K562 (cell line): ENCODE results near the gene SLC25A18. TPM values are rescaled to one million over a fixed set of nuclear protein-coding genes. Genes with fewer than 3 reads are reported as not detected.
A peak's percentile ranks its signal among the peaks of the same experiment; 100 is the strongest.

Experiments used
- EHMT2 ChIP-seq: fragments of 450-650 bp; IDR thresholded peaks from 2 replicates; pipeline ENCODE4 v1.6.1; 2018; ENCODE audit warnings: antibody characterized with exemption
- FIP1L1 ChIP-seq: fragments of 200-400 bp; formaldehyde crosslinking; IDR thresholded peaks from 2 replicates; pipeline ENCODE4 v1.6.1; 2018; ENCODE audit warnings: mild to moderate bottlenecking, low read depth, low read length; ENCODE audit not compliant: poor library complexity, severe bottlenecking
- HDAC6 ChIP-seq: IDR thresholded peaks from 2 replicates; pipeline ENCODE4 v1.6.1; 2012; ENCODE audit warnings: low read depth, mild to moderate bottlenecking, control low read depth, inconsistent platforms, low read length, moderate library complexity
- ILK ChIP-seq: fragments of 450-650 bp; IDR thresholded peaks from 2 replicates; pipeline ENCODE4 v1.6.1; 2016; ENCODE audit warnings: missing genetic modification characterization, low read depth, mild to moderate bottlenecking, missing compliant biosample characterization, moderate library complexity, borderline replicate concordance
- MED1 ChIP-seq: sonication (generic); formaldehyde crosslinking; IDR thresholded peaks from 2 replicates; pipeline ENCODE4 v1.8.1; 2023; ENCODE audit warnings: missing genetic modification reagents, borderline replicate concordance
- NCOA6 ChIP-seq: fragments of 450-650 bp; IDR thresholded peaks from 2 replicates; pipeline ENCODE4 v1.6.1; 2017; ENCODE audit warnings: mild to moderate bottlenecking
- NFE2L1 ChIP-seq: fragments of 450-650 bp; IDR thresholded peaks from 2 replicates; pipeline ENCODE4 v1.6.1; 2016; ENCODE audit warnings: missing genetic modification characterization, low read depth, mild to moderate bottlenecking, missing compliant biosample characterization, moderate library complexity, borderline replicate concordance
- NFXL1 ChIP-seq: fragments of 450-650 bp; formaldehyde crosslinking; IDR thresholded peaks from 2 replicates; pipeline ENCODE4 v1.4.0; 2021; ENCODE audit warnings: mild to moderate bottlenecking
- NUFIP1 ChIP-seq: fragments of 450-650 bp; IDR thresholded peaks from 2 replicates; pipeline ENCODE4 v1.6.1; 2018; ENCODE audit not compliant: partially characterized antibody
- RBM25 ChIP-seq: fragments of 200-400 bp; formaldehyde crosslinking; IDR thresholded peaks from 2 replicates; pipeline ENCODE4 v1.6.1; 2018; ENCODE audit warnings: low read length, low read depth, moderate library complexity; ENCODE audit not compliant: severe bottlenecking
- SAFB ChIP-seq: fragments of 200-400 bp; formaldehyde crosslinking; IDR thresholded peaks from 2 replicates; pipeline ENCODE4 v1.6.1; 2017; ENCODE audit warnings: low read depth, low read length, borderline replicate concordance
- SRSF1 ChIP-seq: fragments of 200-400 bp; formaldehyde crosslinking; IDR thresholded peaks from 2 replicates; pipeline ENCODE4 v1.6.1; 2017; ENCODE audit warnings: mild to moderate bottlenecking, low read depth, low read length, moderate library complexity
- TCF7 ChIP-seq: sonication (generic); IDR thresholded peaks from 2 replicates; pipeline ENCODE4 v1.6.1; 2016; ENCODE audit warnings: antibody characterized with exemption, borderline replicate concordance
- TCF7L2 ChIP-seq: fragments of 150-350 bp; IDR thresholded peaks from 2 replicates; pipeline ENCODE4 v1.6.1; 2016; ENCODE audit warnings: low read depth, mild to moderate bottlenecking, low read length, moderate library complexity
- TEAD4 ChIP-seq, 2 experiments: sonication (generic) in 1 of 2; formaldehyde crosslinking in 1 of 2; IDR thresholded peaks; 2 replicates each; pipeline versions ENCODE4 v1.6.1 to v1.8.0; 2012 to 2022; ENCODE audit warnings: borderline replicate concordance in 1 of 2, inconsistent platforms in 1 of 2, low read length in 1 of 2, mild to moderate bottlenecking in 1 of 2, missing genetic modification reagents in 1 of 2
- XRCC3 ChIP-seq: fragments of 450-650 bp; IDR thresholded peaks from 2 replicates; pipeline ENCODE4 v1.6.1; 2017; ENCODE audit warnings: mild to moderate bottlenecking, moderate library complexity
- ZFPM2 ChIP-seq: fragments of 250-450 bp; sonication (Bioruptor Pico); IDR thresholded peaks from 2 replicates; pipeline ENCODE4 v1.5.1; 2022; ENCODE audit warnings: mild to moderate bottlenecking
- ZNF140 ChIP-seq: fragments of 250-450 bp; sonication (Bioruptor Pico); IDR thresholded peaks from 2 replicates; pipeline ENCODE4 v1.8.0; 2021; ENCODE audit warnings: moderate library complexity, mild to moderate bottlenecking, inconsistent platforms
- ZNF146 ChIP-seq: IDR thresholded peaks from one replicate; pipeline ENCODE4 v1.6.1; 2018; ENCODE audit warnings: missing compliant biosample characterization; ENCODE audit not compliant: unreplicated experiment
- ZNF766 ChIP-seq: fragments of 200-800 bp; sonication (Bioruptor generic); conservative IDR thresholded peaks from 2 replicates; pipeline ENCODE4 v1.6.1; 2016; ENCODE audit warnings: missing genetic modification characterization, missing compliant biosample characterization
- polyA plus RNA-seq, 8 experiments: library from polyadenylated mRNA; depleted of rRNA in 4 of 8; stranded (reverse) in 5 of 8; unstranded in 3 of 8; fragments of >200 nt; fragmentation: Nextera tagmentation in 2 of 8; fragmentation: Illumina TruSeq in 1 of 8; extraction: Ambion mirVana in 2 of 8; extraction: Trizol in 1 of 8; gene quantifications; 2 replicates each; pipeline versions ENCODE4 v1.2.1 to v1.2.3, GENCODE V29; 2011 to 2014; ENCODE audit warnings: inconsistent platforms in 1 of 8, missing spikeins in 1 of 8
- total RNA-seq, 7 experiments: library from RNA; depleted of rRNA in 6 of 7; stranded (reverse); fragments of >200 nt in 6 of 7; fragmentation: Illumina TruSeq in 2 of 7; extraction: Trizol in 2 of 7; gene quantifications; 2 replicates each; pipeline versions ENCODE4 v1.2.1 to v1.2.3, GENCODE V29; 2011 to 2021; ENCODE audit warnings: low replicate concordance in 1 of 7
- TF ChIP-seq, protein P1 (sequence below): fragments of 450-650 bp; IDR thresholded peaks from 2 replicates; pipeline ENCODE4 v1.6.1; 2016
- TF ChIP-seq, protein P2 (sequence below): fragments of 250-450 bp; sonication (Bioruptor Pico); IDR thresholded peaks from 2 replicates; pipeline ENCODE4 v1.8.0; 2022; ENCODE audit warnings: moderate library complexity, mild to moderate bottlenecking, inconsistent platforms
- TF ChIP-seq, protein P3 (sequence below): fragments of 250-450 bp; sonication (Bioruptor Pico); IDR thresholded peaks from 2 replicates; pipeline ENCODE4 v1.8.0; 2021; ENCODE audit warnings: borderline replicate concordance, mild to moderate bottlenecking, moderate library complexity; ENCODE audit not compliant: poor library complexity, severe bottlenecking
- TF ChIP-seq, protein P4 (sequence below): fragments of 450-650 bp; formaldehyde crosslinking; IDR thresholded peaks from 2 replicates; pipeline ENCODE4 v1.4.0; 2020; ENCODE audit warnings: mild to moderate bottlenecking

Gene SLC25A18
- total and polyA plus RNA-seq, 9 of the 15 experiments (the other 6 are each of a cell fraction or from before 2014, with no cell fraction given) = 0.04 TPM; not detected in 8

DNA sequence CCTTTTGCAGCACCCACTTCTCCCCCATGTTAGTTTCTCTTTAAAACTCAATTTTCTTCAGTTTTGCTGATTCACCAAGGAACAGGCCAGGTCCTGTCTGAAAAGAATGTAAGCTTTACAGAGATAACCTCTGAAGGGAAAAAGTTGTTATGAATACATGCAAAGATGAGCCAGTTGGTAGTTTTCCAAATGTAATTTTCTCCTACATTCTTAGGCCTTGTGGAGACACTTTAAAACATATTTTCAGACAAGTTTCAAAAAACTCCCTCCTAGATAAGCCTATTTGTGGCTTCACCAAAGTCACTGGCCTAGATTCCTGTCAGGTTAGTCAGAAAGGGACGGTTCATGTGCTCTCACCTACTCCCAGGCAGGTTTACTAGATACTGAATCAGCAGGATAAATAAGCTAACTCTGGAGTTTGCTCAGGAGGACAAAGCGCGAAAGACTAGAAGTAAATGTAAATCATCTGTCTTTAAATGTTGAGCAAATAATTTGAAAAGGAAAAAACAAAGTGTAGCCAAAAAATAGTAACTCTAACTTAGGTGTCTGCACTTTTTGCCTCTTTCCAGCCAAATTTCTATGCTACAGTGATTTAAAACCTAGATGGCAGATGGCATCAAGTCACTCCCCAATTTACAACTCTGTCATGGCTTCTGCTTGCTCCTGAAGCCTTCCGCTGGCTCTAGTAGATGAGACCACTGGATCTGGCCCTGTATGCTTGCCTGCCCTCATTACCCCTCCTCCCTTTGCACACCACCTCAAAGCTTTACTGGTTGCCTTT lies 70.1 kb downstream of the SLC25A18 start (continued):
- TF ChIP-seq TCF7L2 = no peak
- TF ChIP-seq TCF7 = no peak
- no peak for TF ChIP-seq XRCC3
- TF ChIP-seq EHMT2 = no peak
- no peak for TF ChIP-seq SAFB
- no peak for TF ChIP-seq ZFPM2
- TF ChIP-seq ZNF766 (CRISPR knock-in tag) = no peak
- TF ChIP-seq NCOA6 = no peak; the same call in 1 of the 2 replicates
- TF ChIP-seq ZNF140 (CRISPR knock-in tag) = no peak
- TF ChIP-seq, protein P1, sequence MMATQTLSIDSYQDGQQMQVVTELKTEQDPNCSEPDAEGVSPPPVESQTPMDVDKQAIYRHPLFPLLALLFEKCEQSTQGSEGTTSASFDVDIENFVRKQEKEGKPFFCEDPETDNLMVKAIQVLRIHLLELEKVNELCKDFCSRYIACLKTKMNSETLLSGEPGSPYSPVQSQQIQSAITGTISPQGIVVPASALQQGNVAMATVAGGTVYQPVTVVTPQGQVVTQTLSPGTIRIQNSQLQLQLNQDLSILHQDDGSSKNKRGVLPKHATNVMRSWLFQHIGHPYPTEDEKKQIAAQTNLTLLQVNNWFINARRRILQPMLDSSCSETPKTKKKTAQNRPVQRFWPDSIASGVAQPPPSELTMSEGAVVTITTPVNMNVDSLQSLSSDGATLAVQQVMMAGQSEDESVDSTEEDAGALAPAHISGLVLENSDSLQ = peak; percentile 28; the same call in 1 of the 2 replicates
- no peak for TF ChIP-seq MED1
- no peak for TF ChIP-seq RBM25
- no peak for TF ChIP-seq NFXL1 (CRISPR knock-in tag)
- TF ChIP-seq, protein P2, sequence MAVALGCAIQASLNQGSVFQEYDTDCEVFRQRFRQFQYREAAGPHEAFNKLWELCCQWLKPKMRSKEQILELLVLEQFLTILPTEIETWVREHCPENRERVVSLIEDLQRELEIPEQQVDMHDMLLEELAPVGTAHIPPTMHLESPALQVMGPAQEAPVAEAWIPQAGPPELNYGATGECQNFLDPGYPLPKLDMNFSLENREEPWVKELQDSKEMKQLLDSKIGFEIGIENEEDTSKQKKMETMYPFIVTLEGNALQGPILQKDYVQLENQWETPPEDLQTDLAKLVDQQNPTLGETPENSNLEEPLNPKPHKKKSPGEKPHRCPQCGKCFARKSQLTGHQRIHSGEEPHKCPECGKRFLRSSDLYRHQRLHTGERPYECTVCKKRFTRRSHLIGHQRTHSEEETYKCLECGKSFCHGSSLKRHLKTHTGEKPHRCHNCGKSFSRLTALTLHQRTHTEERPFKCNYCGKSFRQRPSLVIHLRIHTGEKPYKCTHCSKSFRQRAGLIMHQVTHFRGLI (CRISPR knock-in tag) = no peak
- no peak for TF ChIP-seq ZNF146 (CRISPR knock-in tag)
- TF ChIP-seq SRSF1 = no peak
- TF ChIP-seq, protein P3, sequence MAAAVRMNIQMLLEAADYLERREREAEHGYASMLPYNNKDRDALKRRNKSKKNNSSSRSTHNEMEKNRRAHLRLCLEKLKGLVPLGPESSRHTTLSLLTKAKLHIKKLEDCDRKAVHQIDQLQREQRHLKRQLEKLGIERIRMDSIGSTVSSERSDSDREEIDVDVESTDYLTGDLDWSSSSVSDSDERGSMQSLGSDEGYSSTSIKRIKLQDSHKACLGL = no peak
- no peak for TF ChIP-seq HDAC6
- TF ChIP-seq NFE2L1 (tag) = no peak
- no peak for TF ChIP-seq ILK (tag)
- TF ChIP-seq, protein P4, sequence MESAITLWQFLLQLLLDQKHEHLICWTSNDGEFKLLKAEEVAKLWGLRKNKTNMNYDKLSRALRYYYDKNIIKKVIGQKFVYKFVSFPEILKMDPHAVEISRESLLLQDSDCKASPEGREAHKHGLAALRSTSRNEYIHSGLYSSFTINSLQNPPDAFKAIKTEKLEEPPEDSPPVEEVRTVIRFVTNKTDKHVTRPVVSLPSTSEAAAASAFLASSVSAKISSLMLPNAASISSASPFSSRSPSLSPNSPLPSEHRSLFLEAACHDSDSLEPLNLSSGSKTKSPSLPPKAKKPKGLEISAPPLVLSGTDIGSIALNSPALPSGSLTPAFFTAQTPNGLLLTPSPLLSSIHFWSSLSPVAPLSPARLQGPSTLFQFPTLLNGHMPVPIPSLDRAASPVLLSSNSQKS (CRISPR knock-in tag) = no peak
- TF ChIP-seq NUFIP1 = no peak
- no peak for TF ChIP-seq FIP1L1
- no peak; the same call in 1 of the 2 replicates for TF ChIP-seq TEAD4 (IDR thresholded peaks at IDR 0.05; ENCODE audit: low read length)
- no peak for TF ChIP-seq TEAD4 (CRISPR knock-in tag; IDR thresholded peaks at IDR 0.05; ENCODE audit: borderline replicate concordance)
